HepG2 (cell line): ENCODE measurements around the gene CIAO2B. TPM values are rescaled to one million over a fixed set of nuclear protein-coding genes. Genes with fewer than 3 reads are reported as not detected.

Experiments used
- ASH2L ChIP-seq: fragments of 300-600, 200-600 bp; sonication (generic); IDR thresholded peaks from 2 replicates; pipeline ENCODE4 v1.7.0; 2017; ENCODE audit warnings: low read depth, mild to moderate bottlenecking, moderate library complexity, mixed read lengths, low read length; ENCODE audit not compliant: insufficient read length
- EED ChIP-seq: sonication (generic); formaldehyde crosslinking; IDR thresholded peaks from 2 replicates; pipeline ENCODE4 v1.5.0; 2020; ENCODE audit warnings: mild to moderate bottlenecking, missing genetic modification reagents
- ELF4 ChIP-seq: sonication (generic); formaldehyde crosslinking; IDR thresholded peaks from 2 replicates; pipeline ENCODE4 v1.5.0; 2020; ENCODE audit warnings: missing genetic modification reagents, mild to moderate bottlenecking, moderate library complexity, borderline replicate concordance
- FOXO1 ChIP-seq: sonication (generic); formaldehyde crosslinking; IDR thresholded peaks from 2 replicates; pipeline ENCODE4 v1.4.0; 2020; ENCODE audit warnings: missing genetic modification reagents
- HOXA7 ChIP-seq: sonication (generic); formaldehyde crosslinking; IDR thresholded peaks from 2 replicates; pipeline ENCODE4 v1.8.1; 2022; ENCODE audit warnings: mild to moderate bottlenecking, missing genetic modification reagents, moderate library complexity
- NFE2L1 ChIP-seq: sonication (generic); formaldehyde crosslinking; IDR thresholded peaks from 2 replicates; pipeline ENCODE4 v1.4.0; 2020; ENCODE audit warnings: missing genetic modification reagents, mild to moderate bottlenecking, borderline replicate concordance
- PHF21A ChIP-seq: sonication (generic); formaldehyde crosslinking; IDR thresholded peaks from 2 replicates; pipeline ENCODE4 v1.5.0; 2020; ENCODE audit warnings: mild to moderate bottlenecking, missing genetic modification reagents
- SALL2 ChIP-seq: sonication (generic); formaldehyde crosslinking; IDR thresholded peaks from 2 replicates; pipeline ENCODE4 v1.8.1; 2023; ENCODE audit warnings: mild to moderate bottlenecking, missing genetic modification reagents, inconsistent platforms
- SCMH1 ChIP-seq: sonication (generic); formaldehyde crosslinking; IDR thresholded peaks from 2 replicates; pipeline ENCODE4 v1.9.0; 2021; ENCODE audit warnings: missing genetic modification reagents, mild to moderate bottlenecking, borderline replicate concordance
- SP140L ChIP-seq: sonication (generic); formaldehyde crosslinking; IDR thresholded peaks from 2 replicates; pipeline ENCODE4 v1.4.0; 2020; ENCODE audit warnings: missing genetic modification reagents, borderline replicate concordance
- SRF ChIP-seq: IDR thresholded peaks from 2 replicates; pipeline ENCODE4 v1.6.1; 2011; ENCODE audit warnings: mild to moderate bottlenecking, low read depth, low read length, moderate library complexity
- ZNF124 ChIP-seq: sonication (generic); formaldehyde crosslinking; IDR thresholded peaks from 2 replicates; pipeline ENCODE4 v1.4.0; 2020; ENCODE audit warnings: missing genetic modification reagents
- ZNF30 ChIP-seq: sonication (generic); formaldehyde crosslinking; IDR thresholded peaks from 2 replicates; pipeline ENCODE4 v1.5.0; 2020; ENCODE audit warnings: mild to moderate bottlenecking, missing genetic modification reagents
- ZNF350 ChIP-seq: sonication (generic); formaldehyde crosslinking; IDR thresholded peaks from 2 replicates; pipeline ENCODE4 v1.4.0; 2020; ENCODE audit warnings: mild to moderate bottlenecking, low read depth, missing genetic modification reagents, borderline replicate concordance
- ZNF543 ChIP-seq: sonication (generic); formaldehyde crosslinking; IDR thresholded peaks from 2 replicates; pipeline ENCODE4 v1.4.0; 2020; ENCODE audit warnings: mild to moderate bottlenecking, missing genetic modification reagents
- ZNF629 ChIP-seq: sonication (generic); formaldehyde crosslinking; conservative IDR thresholded peaks from 2 replicates; pipeline ENCODE4 v1.5.0; 2020; ENCODE audit warnings: missing genetic modification reagents
- ZNF766 ChIP-seq: sonication (generic); formaldehyde crosslinking; IDR thresholded peaks from 2 replicates; pipeline ENCODE4 v1.5.0; 2020; ENCODE audit warnings: missing genetic modification reagents, borderline replicate concordance
- ZNF788 ChIP-seq: sonication (generic); formaldehyde crosslinking; IDR thresholded peaks from 2 replicates; pipeline ENCODE4 v1.5.0; 2020; ENCODE audit warnings: mild to moderate bottlenecking, missing genetic modification reagents, borderline replicate concordance
- ZNF792 ChIP-seq: IDR thresholded peaks from 2 replicates; pipeline ENCODE4 v1.6.1; 2016
- ZNF850 ChIP-seq: sonication (generic); formaldehyde crosslinking; conservative IDR thresholded peaks from 2 replicates; pipeline ENCODE4 v1.9.0; 2021; ENCODE audit warnings: mild to moderate bottlenecking, missing genetic modification reagents
- polyA plus RNA-seq, 8 experiments: library from polyadenylated mRNA; depleted of rRNA in 3 of 8; stranded (reverse) in 7 of 8; unstranded in 1 of 8; fragments of >200 nt; fragmentation: Illumina TruSeq in 4 of 8; extraction: Trizol in 4 of 8; gene quantifications; 2 replicates each; pipeline versions ENCODE4 v1.2.1 to v1.2.3, GENCODE V29; 2011 to 2016; ENCODE audit warnings: low read depth in 4 of 8, missing spikeins in 1 of 8, mixed read lengths in 1 of 8; ENCODE audit not compliant: insufficient read depth in 1 of 8
- total RNA-seq, 5 experiments: library from RNA; depleted of rRNA; stranded (reverse); fragments of >200 nt; fragmentation: Illumina TruSeq; extraction: Trizol; gene quantifications; 2 replicates each; pipeline ENCODE4 v1.2.3, GENCODE V29; 2016; ENCODE audit warnings: low read depth in 1 of 5
- TF ChIP-seq, protein P1 (sequence below): sonication (generic); formaldehyde crosslinking; IDR thresholded peaks from 2 replicates; pipeline ENCODE4 v1.5.0; 2020; ENCODE audit warnings: missing genetic modification reagents, mild to moderate bottlenecking, borderline replicate concordance
- TF ChIP-seq, protein P2 (sequence below): IDR thresholded peaks from 2 replicates; pipeline ENCODE4 v1.4.0; 2020; ENCODE audit warnings: mild to moderate bottlenecking, missing genetic modification reagents
- TF ChIP-seq, protein P3 (sequence below): sonication (generic); formaldehyde crosslinking; IDR thresholded peaks from 2 replicates; pipeline ENCODE4 v1.8.0; 2022; ENCODE audit warnings: missing genetic modification reagents, mild to moderate bottlenecking, borderline replicate concordance
- TF ChIP-seq, protein P4 (sequence below): IDR thresholded peaks from 2 replicates; pipeline ENCODE4 v1.6.1; 2018; ENCODE audit warnings: missing genetic modification reagents, mild to moderate bottlenecking, missing compliant biosample characterization
- TF ChIP-seq, protein P5 (sequence below): sonication (generic); formaldehyde crosslinking; IDR thresholded peaks from 2 replicates; pipeline ENCODE4 v1.5.0; 2020; ENCODE audit warnings: missing genetic modification reagents

Gene CIAO2B
- total and polyA plus RNA-seq, 2 of the 13 experiments (the other 11 are each of a cell fraction or from before 2014, with no cell fraction given): 157 to 293 TPM

DNA sequence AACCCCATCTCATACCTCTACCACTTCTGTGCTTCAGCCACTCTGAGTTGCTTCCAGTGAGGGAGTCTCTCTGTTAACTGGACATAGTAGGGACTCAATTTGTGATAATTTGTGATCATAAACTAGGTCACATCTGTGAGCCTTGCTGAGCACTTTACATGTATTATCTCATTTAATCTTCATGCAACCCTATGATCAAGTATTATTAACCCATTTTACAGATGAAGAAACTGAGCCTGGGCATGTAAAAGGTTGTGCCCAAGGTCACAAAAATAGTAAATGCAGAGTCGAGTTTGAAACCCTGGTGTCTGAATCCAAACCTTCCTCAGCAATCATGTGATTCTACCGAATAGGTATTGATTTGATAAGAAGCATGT lies 35.3 kb downstream of the CIAO2B start (continued):
- TF ChIP-seq PHF21A (CRISPR knock-in tag): no peak
- TF ChIP-seq ZNF792 (CRISPR knock-in tag): no peak
- TF ChIP-seq, protein P1, sequence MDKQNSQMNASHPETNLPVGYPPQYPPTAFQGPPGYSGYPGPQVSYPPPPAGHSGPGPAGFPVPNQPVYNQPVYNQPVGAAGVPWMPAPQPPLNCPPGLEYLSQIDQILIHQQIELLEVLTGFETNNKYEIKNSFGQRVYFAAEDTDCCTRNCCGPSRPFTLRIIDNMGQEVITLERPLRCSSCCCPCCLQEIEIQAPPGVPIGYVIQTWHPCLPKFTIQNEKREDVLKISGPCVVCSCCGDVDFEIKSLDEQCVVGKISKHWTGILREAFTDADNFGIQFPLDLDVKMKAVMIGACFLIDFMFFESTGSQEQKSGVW (CRISPR knock-in tag): no peak
- no peak for TF ChIP-seq SCMH1 (CRISPR knock-in tag)
- TF ChIP-seq ZNF766: no peak
- no peak for TF ChIP-seq ZNF350
- TF ChIP-seq, protein P2, sequence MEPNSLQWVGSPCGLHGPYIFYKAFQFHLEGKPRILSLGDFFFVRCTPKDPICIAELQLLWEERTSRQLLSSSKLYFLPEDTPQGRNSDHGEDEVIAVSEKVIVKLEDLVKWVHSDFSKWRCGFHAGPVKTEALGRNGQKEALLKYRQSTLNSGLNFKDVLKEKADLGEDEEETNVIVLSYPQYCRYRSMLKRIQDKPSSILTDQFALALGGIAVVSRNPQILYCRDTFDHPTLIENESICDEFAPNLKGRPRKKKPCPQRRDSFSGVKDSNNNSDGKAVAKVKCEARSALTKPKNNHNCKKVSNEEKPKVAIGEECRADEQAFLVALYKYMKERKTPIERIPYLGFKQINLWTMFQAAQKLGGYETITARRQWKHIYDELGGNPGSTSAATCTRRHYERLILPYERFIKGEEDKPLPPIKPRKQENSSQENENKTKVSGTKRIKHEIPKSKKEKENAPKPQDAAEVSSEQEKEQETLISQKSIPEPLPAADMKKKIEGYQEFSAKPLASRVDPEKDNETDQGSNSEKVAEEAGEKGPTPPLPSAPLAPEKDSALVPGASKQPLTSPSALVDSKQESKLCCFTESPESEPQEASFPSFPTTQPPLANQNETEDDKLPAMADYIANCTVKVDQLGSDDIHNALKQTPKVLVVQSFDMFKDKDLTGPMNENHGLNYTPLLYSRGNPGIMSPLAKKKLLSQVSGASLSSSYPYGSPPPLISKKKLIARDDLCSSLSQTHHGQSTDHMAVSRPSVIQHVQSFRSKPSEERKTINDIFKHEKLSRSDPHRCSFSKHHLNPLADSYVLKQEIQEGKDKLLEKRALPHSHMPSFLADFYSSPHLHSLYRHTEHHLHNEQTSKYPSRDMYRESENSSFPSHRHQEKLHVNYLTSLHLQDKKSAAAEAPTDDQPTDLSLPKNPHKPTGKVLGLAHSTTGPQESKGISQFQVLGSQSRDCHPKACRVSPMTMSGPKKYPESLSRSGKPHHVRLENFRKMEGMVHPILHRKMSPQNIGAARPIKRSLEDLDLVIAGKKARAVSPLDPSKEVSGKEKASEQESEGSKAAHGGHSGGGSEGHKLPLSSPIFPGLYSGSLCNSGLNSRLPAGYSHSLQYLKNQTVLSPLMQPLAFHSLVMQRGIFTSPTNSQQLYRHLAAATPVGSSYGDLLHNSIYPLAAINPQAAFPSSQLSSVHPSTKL (CRISPR knock-in tag): no peak
- TF ChIP-seq SALL2 (CRISPR knock-in tag): no peak
- TF ChIP-seq NFE2L1 (CRISPR knock-in tag): no peak
- TF ChIP-seq, protein P3, sequence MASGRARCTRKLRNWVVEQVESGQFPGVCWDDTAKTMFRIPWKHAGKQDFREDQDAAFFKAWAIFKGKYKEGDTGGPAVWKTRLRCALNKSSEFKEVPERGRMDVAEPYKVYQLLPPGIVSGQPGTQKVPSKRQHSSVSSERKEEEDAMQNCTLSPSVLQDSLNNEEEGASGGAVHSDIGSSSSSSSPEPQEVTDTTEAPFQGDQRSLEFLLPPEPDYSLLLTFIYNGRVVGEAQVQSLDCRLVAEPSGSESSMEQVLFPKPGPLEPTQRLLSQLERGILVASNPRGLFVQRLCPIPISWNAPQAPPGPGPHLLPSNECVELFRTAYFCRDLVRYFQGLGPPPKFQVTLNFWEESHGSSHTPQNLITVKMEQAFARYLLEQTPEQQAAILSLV (CRISPR knock-in tag): no peak
- no peak for TF ChIP-seq HOXA7 (CRISPR knock-in tag)
- TF ChIP-seq ELF4: no peak
- TF ChIP-seq, protein P4, sequence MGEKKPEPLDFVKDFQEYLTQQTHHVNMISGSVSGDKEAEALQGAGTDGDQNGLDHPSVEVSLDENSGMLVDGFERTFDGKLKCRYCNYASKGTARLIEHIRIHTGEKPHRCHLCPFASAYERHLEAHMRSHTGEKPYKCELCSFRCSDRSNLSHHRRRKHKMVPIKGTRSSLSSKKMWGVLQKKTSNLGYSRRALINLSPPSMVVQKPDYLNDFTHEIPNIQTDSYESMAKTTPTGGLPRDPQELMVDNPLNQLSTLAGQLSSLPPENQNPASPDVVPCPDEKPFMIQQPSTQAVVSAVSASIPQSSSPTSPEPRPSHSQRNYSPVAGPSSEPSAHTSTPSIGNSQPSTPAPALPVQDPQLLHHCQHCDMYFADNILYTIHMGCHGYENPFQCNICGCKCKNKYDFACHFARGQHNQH (CRISPR knock-in tag): no peak
- TF ChIP-seq FOXO1 (CRISPR knock-in tag): no peak
- TF ChIP-seq ZNF788 (CRISPR knock-in tag): no peak
- TF ChIP-seq ASH2L: no peak
- peak; percentile 96 for TF ChIP-seq ZNF629 (CRISPR knock-in tag)
- no peak for TF ChIP-seq ZNF30
- TF ChIP-seq ZNF850 (CRISPR knock-in tag): no peak
- TF ChIP-seq SRF: no peak
- no peak for TF ChIP-seq ZNF124
- TF ChIP-seq, protein P5, sequence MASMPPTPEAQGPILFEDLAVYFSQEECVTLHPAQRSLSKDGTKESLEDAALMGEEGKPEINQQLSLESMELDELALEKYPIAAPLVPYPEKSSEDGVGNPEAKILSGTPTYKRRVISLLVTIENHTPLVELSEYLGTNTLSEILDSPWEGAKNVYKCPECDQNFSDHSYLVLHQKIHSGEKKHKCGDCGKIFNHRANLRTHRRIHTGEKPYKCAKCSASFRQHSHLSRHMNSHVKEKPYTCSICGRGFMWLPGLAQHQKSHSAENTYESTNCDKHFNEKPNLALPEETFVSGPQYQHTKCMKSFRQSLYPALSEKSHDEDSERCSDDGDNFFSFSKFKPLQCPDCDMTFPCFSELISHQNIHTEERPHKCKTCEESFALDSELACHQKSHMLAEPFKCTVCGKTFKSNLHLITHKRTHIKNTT: no peak
- no peak for TF ChIP-seq SP140L (CRISPR knock-in tag)
- no peak for TF ChIP-seq EED (CRISPR knock-in tag)
- no peak for TF ChIP-seq ZNF543 (CRISPR knock-in tag)
